NCI-H446 treated with DMSO at 0.1 percent for 48 hours (cell line): ENCODE results near the gene ZNF138.
"Not testable (repeated sequence)": the region's sequence is repeated elsewhere in the genome, so short reads cannot be mapped to it uniquely, and the experiment has no call there.

Experiments
- DNase-seq: peaks from one replicate; lab custom pipeline; 2025; lab: John Stamatoyannopoulos, UW

ZNF138 gene

GRCh38 chr7:64838691-64839090 is 44.5 kb downstream of the ZNF138 start:
- DNase-seq, result no peak

DNA sequence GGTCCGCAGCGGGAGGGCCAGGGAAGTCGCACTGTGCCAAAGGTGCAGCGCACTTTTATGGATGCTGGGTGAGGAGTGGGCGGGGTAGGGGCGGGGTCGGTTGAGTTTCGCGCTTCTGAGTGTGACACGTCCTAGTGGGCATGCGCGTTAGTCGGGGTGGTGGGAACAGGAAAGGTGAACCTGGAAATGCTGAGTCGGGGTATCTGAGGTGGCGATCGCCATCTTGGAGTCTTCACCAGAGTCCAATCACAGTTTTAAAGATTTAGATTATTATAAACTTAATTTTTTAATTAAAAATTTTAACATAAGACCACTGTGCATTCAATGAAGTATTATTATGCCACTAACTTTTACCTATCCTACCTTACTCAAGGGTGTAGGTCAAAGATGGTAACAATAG is 45.7 kb downstream of the ZNF138 start:
- no peak for DNase-seq

DNA sequence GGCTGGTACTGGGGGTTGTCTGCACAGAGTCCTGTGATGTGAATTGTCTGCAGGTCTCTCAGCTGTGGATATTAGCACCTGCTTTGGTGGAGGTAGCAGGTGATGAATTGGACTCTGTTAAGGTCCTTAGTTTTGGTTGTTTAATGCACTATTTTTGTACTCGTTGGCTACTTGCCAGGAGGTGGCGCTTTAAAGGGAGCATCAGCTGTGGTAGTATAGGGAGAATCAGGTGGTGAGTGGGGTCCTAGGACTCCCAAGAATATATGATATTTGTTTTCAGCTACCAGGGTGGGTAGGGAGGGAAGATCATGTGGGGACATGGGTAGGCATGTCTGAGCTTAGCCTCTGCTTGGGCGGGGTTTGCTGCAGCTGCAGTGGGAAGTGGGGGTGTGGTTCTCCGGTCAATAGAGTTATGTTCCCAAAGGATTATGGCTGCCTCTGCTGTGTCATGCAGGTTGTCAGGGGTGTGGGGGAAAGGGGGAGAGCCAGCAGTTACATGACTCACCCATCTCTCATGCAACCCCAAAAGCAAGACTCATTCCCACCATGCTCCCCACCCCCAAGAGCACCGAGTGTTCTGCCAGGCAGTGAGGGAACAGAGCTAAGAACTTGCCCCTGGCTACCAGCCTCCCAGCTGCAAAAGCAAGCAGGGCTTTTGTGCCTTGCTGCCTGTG is 55.2 kb downstream of the ZNF138 start:
- no peak for DNase-seq

GRCh38 chr7:64849924-64850499 is 55.8 kb downstream of the ZNF138 start:
- no peak for DNase-seq

- no peak for DNase-seq
These were observed 59.5 kb downstream of the ZNF138 start for GRCh38 chr7:64853679-64854078.

DNA sequence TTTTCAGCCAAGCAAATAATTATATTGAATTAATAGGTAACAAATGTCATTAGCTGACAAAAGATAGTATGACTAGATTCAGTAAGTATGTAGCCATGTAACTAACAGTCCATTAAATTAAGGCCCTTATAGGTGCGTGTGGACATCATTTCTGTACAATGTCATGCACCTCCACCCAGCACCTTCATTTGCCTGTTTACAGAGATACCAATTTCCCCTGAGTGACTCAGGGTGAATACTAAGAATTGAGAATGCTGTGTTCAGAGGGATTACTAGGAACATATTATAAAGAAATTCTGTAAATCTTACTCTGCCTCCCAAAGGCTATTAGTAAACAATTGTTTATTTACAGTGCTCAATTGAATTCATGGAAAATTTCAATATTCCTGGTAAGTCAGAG is 60.7 kb downstream of the ZNF138 start:
- DNase-seq, result no peak

GRCh38 chr7:64863021-64863420 is 68.8 kb downstream of the ZNF138 start:
- no peak for DNase-seq

- DNase-seq, result not testable (repeated sequence)
These were observed 69.3 kb downstream of the ZNF138 start for GRCh38 chr7:64863530-64863929.

DNA sequence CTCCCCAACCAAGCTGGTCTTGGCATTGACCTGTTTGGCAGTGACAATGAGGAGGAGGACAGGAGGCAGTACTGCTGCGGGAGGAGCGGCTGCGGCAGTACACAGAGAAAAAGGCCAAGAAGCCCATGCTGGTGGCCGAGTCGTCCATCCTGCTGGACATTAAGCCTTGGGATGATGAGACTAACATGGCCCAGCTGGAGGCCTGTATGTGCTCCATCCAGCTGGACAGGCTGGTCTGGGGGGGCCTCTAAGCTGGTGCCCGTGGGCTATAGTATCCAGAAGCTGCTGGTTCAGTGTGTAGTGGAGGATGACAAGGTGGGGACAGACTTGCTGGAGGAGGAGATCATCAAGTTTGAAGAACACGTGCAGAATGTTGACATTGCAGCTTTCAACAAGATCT is 69.7 kb downstream of the ZNF138 start:
- no peak for DNase-seq

DNA sequence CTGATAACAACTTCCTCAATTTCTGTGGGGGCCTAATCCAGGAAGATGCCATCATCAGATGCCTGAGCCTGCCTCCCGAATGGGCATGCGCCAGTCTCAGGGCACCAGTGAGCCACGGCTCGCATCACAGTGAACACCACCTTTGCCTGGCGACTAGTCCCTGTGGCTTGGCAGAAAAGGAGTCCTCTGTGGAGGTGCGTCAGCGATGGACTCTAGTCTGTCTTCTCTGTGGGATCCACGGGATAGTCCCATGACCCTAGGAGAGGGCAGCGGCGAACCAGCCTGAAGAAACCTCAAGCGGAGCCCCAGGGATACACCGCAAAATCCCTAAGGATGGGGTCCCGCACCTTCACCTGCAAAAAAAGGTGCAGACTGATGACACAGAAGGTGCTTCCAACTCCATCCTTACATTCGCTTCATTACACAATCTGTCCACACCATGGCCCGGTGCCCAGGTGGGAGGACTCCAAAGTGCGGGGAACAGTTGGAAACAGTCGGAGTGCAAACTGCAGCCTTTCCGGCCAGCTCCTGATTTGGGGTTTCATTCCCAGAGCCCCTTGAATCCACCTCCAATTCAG is 73.7 kb downstream of the ZNF138 start:
- DNase-seq, result no peak

- DNase-seq, result no peak
These were observed 74.3 kb downstream of the ZNF138 start for GRCh38 chr7:64868499-64868898.

GRCh38 chr7:64869121-64869725 is 75.0 kb downstream of the ZNF138 start:
- no peak for DNase-seq

DNA sequence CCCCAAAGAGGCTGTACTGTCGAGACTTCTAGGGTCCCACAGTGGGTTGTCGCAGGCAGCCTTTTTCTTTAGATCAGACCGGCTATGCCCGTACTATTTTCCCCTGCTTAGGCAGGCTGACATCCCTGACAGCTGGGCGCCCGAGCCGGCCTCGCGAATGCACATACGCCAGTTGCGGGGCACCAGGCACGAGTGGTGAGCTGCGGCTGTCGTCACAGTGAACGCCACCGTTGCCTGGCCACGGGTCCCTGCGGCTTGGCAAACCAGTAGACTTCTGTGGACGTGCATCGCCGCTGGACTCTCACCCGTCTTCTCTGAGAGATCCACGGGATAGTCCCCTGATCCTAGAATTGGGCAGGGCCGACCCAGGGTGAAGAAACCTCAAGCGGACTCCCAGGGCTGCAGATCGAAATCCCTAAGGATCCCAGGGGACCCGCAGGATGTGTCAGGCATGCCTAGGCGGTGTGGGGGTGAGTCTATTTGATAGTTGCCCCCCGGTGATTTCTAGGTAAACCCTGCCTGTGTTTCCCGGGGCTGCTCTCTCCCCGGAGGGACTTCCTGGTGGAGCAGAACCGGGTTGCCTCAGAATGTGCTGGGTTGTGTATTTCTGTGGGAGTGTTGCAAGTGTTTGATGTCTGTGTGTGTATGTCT is 75.8 kb downstream of the ZNF138 start:
- DNase-seq, result no peak

DNA sequence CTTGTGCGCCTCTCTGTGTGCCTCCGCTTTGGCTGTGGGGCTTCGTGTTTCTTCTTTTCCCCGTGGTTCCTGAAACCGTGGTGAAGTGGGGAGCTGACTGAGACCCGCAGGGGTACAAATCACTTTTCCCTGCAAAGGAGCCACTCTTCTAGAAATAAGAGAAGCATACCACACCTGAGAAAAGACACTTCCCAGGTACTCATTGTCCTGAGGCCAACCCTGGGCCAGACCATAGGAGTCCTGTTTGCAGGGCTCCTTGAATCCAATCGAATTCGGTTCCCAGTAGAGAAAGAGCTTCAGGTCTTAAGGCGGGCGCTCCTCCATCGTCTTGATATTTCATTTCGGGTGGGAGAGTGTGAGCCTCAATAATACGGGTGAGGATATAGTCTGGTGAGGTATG is 76.4 kb downstream of the ZNF138 start:
- no peak for DNase-seq

GRCh38 chr7:64871761-64872160 is 77.5 kb downstream of the ZNF138 start:
- DNase-seq, result no peak

DNA sequence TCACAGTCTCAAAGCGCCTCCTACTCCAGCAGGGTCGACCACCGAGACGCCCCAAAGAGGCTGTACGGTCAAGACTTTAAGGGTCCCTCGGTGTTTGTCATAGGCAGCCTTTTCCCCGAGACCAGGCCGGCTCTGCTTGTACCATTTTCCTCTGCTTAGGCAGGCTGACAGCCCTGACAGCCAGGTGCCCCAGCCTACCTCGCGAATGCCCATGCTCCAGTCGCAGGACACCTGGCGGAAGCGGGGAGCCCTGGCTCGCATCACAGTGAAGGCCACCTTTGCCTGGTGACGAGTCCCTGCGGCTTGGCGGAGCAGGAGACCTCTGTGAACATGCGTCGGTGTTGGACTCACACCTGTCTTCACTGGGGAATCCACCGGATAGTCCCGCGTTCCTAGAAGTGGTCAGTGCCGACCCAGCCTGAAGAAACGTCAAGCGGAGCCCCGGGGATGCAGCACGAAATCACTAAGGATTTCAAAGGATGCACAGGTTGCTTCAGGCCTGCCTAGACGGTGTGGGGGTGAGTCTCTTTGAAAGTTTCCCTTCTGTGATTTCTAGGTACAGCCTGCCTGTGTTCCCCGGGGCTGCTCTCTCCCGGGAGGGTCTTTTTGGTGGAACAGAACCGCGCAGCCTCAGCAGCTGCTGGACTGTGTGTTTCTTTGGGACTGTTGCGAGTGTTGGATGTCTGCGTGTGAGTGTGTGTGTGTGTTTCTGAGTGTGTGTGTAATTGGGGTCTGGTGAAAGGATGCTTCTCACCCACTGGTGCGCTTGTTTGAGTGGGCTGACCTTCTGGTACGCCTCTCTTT is 78.3 kb downstream of the ZNF138 start:
- no peak for DNase-seq

DNA sequence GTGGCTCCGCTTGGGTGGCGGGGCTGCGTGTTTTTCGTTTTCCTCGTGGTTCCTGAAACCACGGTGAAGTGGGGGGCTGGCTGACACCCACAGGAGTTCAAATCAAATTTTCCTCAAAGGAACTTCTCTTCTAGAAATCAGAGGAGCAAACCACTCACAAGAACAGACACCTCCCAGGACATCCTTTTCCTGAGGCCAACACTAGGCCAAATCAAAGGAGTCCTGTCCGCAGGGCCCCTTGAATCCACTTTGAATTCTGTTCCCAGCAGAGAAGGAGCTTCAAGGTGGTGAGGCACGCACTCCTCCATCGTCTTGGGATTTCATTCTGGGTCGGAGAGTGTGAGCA is 78.9 kb downstream of the ZNF138 start:
- no peak for DNase-seq

- no peak for DNase-seq
These were observed 79.3 kb downstream of the ZNF138 start for GRCh38 chr7:64873517-64873916.

DNA sequence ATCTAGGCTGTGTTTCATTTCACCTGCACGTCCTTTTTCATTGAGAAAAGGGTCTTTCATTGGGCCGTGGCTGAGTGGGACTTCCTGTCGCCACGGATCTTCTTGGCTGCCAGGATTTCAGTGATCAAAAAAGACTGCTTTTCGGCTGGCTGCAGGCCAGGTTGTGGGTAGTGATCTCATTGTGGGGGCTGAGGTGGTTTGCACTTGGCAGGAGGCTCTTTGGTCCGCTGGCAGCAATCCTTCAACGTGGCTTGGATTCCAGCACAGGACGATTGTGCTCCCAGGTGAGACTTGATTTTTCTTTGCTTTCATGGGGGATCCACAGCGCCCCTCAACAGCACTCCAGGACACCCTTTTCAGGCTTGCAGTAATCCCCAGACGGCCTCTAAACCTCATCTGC is 79.9 kb downstream of the ZNF138 start:
- DNase-seq, result no peak

DNA sequence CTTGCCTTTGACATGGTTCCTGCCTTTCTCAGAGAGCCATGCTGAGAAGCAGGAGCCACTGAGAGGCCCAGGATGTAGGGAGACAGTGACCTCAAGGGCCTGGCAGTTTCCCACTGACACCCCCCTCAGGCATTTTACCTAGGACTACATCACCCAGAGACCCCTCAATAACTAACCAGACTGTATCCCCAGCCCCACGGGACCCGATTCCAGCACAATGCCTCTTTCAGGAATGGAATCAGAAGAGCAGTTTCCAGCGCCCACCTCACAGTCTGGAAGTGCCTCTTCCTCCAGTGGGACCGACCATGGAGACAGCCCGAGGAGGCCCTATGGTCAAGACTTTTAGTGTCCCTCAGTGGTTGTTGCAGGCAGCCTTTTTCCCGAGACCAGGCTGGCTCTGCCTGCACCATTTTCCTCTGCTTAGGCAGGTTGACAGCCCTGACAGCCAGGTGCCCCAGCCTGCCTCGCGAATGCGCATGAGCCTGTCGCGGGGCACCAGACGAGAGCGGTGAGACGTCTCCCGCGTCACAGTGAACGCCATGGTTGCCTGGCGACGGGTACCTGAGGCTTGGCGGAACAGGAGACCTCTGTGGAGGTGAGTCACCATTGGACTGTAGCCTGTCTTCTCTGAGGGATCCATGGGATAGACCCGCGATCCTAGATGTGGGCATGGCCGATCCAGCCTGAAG is 80.5 kb downstream of the ZNF138 start:
- DNase-seq, result no peak

DNA sequence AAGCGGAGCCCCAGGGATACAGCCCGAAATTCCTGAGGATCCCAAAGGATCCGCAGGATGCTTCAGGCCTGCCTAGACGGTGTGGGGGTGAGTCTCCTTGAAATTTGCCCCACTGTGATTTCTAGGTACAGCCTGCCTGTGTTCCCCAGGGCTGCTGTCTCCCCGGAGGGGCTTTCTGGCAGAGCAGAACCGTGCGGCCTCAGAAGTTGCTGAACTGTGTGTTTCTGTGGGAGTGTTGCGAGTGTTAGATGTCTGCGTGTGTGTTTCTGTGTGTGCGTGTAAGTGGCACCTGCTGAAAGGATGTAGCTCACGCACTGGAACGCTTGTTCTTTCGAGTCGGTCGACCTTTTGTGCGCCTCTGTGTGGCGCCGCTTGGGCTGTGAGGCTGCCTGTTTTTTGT is 81.0 kb downstream of the ZNF138 start:
- no peak for DNase-seq
